ENCODE measurements around the gene NAA25.
"Not testable (repeated sequence)": the region's sequence is repeated elsewhere in the genome, so short reads cannot be mapped to it uniquely, and the experiment has no call there.

The NAA25 gene

GRCh38 chr12:112049351-112049750 is 59.2 kb downstream of the NAA25 start:
- no peak for DNase-seq

DNA sequence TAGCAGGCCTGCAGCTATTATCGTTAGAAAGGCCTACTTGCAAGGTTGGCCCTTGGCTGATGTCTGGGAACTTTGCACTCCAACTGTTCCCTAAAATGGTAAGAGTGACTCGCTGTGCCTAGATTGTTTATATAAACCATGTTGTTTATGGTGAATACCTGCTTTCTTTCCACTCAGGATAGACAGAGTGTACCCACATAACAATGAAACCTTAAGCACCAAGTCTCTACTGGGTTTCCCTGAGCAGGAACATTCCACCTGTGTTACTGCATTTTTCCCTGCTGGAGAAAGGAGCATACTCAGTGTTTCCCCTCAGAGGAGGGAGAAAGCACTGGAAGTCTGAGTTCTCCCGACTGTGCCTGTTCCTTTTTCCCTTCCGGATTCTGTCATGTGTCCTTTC is 62.6 kb downstream of the NAA25 start:
- no peak for DNase-seq

- DNase-seq: not testable (repeated sequence)
Measured at GRCh38 chr12:112036614-112037013, 72.0 kb downstream of the NAA25 start.

DNA sequence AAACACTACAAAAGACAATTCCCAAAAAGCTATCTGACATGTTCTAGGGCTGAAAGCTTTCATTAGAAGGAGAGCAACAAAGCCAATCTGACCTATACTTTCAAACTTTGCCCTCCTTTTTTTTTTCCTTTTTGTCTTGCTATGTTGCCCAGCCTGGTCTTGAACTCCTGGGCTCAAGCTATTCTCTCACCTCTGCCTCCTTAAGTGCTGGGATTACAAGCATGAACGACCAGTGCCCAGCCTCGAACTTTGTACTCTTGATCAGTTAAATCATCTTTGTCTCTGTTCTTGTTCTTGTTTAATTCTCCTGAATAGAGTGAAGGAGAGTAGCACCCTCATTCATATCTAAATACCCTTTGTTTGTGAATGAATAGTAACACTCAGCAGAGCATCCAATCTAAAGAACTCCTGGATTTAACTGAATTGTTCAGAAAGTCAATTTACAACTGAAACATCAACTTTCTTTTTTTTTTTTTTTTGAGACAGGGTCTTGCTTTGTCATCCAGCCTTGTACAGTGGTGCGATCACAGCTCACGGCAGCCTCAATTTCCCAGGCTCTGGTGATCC is 73.3 kb downstream of the NAA25 start:
- DNase-seq: no peak

DNA sequence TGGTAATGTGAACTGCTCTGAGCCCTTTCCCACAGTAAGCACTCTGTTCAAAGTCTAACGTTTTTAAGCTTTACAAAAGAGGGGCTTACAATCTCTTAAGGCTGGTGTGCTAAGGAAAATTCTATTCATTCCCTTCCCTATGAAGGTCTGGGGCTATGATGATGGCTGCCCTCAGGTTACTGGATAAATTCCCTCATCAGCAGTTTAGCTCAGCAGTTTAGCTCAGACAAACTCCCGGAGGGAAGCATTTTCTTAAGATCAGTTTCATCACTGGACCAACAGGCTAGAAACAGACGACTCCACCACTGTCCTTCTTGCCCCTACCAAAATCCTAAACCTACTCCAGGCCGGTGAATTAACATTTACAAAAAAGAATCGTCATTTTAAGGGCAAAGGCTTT is 76.3 kb downstream of the NAA25 start:
- DNase-seq: no peak

DNA sequence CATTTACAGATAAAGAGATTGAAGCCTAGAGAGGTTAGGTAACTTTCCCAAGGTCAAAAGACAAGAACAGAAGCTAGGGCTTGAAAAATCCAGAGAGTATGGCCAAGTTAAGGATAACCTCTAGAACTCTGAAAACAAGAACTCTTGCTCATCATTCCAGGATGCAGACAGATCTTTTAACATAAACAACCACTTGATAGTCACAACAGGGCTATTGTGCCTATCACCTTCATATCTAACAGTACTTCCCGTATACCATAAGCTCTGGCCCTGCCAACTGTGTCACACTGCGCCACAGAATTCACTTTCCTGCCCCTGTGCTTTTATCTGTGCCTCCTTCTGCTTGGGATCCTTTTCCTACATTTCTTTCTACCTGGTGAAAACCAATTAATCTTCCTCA is 77.1 kb downstream of the NAA25 start:
- no peak for DNase-seq

DNA sequence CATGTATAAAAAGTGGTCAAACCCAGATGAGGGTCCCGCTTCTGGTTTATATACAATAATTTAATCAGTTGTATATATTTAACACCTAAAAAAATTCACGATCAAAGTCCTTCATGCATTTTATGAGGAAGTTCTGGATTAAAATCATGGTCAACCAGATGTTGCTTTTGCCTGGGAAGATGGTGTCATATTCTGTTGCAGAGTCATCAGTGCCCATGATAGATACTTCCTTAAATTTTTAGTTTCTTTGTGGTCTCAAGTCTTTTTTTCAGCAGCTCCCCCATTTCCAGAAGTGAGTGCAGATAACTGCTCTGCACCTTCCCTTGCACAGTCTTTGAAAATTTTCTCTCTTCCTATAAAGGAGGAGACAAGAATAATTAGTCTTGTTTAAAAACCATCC is 79.3 kb downstream of the NAA25 start:
- DNase-seq: no peak

DNA sequence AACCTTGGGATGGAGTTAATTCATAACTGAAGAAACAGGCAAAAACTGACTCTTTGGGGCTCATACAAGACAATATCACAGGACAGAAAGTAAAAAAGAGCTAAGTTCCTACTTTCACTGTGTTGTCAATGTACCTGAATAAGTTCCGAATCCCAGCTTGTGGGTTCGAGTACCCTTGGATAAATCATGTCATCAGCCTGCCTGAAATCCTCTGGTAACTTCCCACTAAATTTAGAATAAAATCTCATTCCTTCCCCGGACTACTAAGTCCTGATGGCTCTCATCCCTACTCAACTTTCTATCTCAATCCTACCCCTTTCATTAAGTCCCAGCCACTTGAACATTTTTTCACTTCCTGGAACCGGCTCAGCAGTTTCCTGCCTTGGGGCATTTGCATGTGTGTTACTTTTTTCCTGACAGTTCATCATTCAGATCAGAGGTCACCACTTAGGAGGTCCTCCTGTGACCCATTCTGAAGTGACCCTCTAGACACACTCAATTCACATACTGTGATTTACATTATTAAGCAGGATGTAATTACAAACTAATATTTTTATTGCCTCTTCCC is 82.7 kb downstream of the NAA25 start:
- DNase-seq: no peak

GRCh38 chr12:112023759-112024396 is 84.7 kb downstream of the NAA25 start:
- DNase-seq: no peak

DNA sequence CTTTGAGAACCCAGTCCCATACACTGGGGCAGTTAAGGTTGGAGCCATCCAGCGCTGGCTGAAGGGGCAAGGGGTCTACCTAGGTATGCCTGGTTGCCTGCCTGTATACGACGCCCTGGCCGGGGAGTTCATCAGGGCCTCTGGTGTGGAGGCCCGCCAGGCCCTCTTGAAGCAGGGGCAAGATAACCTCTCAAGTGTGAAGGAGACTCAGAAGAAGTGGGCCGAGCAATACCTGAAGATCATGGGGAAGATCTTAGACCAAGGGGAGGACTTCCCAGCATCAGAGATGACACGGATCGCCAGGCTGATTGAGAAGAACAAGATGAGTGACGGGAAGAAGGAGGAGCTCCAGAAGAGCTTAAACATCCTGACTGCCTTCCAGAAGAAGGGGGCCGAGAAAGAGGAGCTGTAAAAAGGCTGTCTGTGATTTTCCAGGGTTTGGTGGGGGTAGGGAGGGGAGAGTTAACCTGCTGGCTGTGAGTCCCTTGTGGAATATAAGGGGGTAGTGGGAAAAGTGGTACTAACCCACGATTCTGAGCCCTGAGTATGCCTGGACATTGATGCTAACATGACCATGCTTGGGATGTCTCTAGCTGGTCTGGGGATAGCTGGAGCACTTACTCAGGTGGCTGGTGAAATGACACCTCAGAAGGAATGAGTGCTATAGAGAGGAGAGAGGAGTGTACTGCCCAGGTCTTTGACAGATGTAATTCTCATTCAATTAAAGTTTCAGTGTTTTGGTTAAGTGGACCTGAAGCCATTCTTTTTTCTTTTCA is 86.2 kb downstream of the NAA25 start:
- no peak for DNase-seq

DNA sequence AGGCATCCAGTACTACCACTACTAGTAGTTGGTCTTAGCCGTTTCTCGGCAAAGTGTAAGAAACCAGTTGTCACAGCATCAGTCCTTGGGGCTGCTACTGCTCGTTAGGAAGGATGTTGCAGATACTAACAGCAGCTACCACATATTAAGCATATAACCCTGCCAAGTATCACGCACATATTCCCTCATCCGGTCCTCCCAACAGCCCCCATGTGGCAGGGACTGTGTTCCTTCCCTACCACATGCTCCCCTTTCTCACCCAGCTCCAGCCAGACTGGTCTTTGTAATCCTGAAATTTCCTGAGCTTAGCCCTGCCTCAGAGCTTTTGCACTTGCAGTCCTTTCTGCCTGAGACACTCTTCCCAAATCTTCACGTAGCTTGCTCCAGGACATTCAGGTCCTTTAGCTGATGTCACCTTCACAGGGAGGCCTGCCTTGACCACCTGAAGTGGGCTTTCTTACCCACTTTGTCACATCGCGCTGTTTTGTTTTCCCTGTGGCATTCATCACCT is 87.6 kb downstream of the NAA25 start:
- no peak for DNase-seq

- no peak for DNase-seq
Measured at GRCh38 chr12:112018571-112019237, 89.9 kb downstream of the NAA25 start.

GRCh38 chr12:112017041-112017440 is 91.5 kb downstream of the NAA25 start:
- DNase-seq: no peak

DNA sequence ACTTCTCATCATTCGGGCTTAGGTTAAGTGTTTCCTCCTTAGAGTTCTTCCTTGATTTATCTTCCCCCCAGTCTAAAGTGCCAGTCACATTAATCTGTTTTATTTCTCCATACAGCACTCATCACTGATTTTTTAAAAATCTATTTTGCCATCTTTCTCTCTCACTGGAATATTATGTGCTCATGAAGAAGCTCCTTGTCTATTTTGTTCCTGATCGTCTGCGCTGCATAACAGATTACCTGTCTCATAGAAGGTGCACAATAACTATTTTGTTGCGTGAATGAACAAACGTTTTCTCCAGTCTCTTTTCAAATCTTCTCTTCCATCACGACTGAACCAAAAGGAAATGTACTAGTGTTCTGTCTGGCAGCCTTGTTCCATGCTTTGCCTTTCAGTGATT is 92.6 kb downstream of the NAA25 start:
- no peak for DNase-seq

DNA sequence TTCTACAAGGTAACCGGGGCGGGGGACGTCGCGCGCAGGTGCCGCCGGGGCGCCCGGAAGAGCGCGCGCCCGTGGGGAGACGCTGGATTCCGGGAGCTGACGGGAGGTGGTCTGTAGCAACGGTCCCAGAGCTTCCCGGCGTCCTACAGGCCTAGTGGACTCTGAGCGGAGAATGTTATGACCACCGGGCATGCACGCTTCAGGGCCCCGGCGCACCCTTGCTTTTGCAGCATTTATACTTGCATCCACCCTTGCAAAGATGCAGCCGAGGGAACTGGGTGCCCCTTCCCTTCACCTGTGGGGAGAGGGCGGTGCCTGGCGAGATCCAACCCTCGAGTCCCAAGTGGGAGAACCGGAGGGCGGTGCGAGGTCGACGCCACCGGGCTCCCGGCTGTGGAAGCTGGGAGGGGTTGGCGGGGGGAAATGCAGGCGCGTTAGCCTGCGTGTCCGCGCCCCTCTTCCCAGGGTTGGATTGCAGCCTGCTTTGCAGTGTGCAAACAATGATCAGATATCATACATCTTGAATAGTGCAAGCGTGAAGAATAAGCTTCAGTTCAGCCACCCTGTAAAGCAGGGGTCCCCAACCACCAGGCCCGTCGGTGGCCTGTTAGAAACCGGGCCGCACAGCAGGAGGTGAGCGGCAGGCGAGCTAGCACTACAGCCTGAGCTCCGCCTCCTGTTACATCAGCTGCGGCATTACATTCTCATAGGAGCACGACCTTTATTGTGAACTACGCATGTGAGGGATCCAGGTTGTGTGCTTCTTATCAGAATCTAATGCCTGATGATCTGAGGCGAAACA is 94.8 kb downstream of the NAA25 start:
- DNase-seq: peak; percentile 84

GRCh38 chr12:112012775-112013600 is 95.6 kb downstream of the NAA25 start, which contains the start of the genes ERP29 and TMEM116:
Gene ERP29, plus strand, starts transcription at chr12:112013426. Its CDS starts 40 bp downstream, at chr12:112013466.
Gene TMEM116, minus strand, starts transcription at chr12:112013165. Its CDS starts 7,895 bp downstream, at chr12:112005270.
- peak; percentile 99 for DNase-seq

DNA sequence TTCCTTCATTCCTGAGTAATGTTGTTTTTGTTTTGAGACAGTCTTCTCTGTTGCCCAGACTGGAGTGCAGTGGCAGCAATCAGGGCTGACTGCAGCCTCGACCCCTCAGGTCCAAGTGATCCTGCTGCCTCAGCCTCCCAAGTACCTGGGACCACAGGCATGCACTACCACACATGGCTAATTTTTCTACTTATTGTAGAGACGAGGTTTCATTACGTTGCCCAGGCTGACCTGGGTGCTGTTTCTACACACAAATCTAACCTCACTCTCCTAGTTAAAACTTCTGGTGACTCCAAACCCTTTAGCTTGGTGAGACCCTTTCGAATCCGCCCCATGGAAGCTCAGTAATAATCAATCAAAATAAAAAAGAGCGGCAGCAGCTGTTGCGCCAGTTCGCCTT is 96.9 kb downstream of the NAA25 start:
- no peak for DNase-seq

GRCh38 chr12:112010415-112011344 is 97.9 kb downstream of the NAA25 start:
- DNase-seq: no peak

GRCh38 chr12:112009596-112009995 is 99.0 kb downstream of the NAA25 start:
- DNase-seq: not testable (repeated sequence)

GRCh38 chr12:112008918-112009317 is 99.7 kb downstream of the NAA25 start:
- DNase-seq: no peak

Measured in COR-L47 (cell line).